PC-3 (cell line): ENCODE data around the gene RIOX2. TPM values are rescaled to one million over a fixed set of nuclear protein-coding genes. Genes with fewer than 3 reads are reported as not detected.

Experiments
- ATAC-seq: fragments of 200-7000 bp; cut with Tn5 transposase; 2 replicates; pipeline ENCODE4 v1.9.1; 2020; ENCODE audit warnings: mild to moderate bottlenecking, moderate library complexity
- BruUV-seq: library from RNA; stranded (reverse); fragments of 400-500 nt; replicated peaks from 2 replicates; lab custom pipeline; 2021; lab: Mats Ljungman, UMichigan
- CTCF ChIA-PET: fragments of 300-600 bp; sonication (Branson Sonifier 250); formaldehyde crosslinking; loops from one replicate; lab custom pipeline; 2022; ENCODE audit warnings: antibody characterized with exemption; lab: Charles Lee
- POLR2A ChIA-PET: fragments of 300-600 bp; sonication (Branson Sonifier 250); formaldehyde crosslinking; loops from one replicate; lab custom pipeline; 2022; ENCODE audit warnings: antibody characterized with exemption; ENCODE audit not compliant: unreplicated experiment; lab: Charles Lee
- DNase-seq: peaks from one replicate; pipeline ENCODE4 v3.0.0-alpha.2; 2015
- H2AFZ ChIP-seq: fragments of 300-600 bp; sonication (generic); 2 replicates; pipeline ENCODE4 v1.6.0; 2016; ENCODE audit warnings: antibody characterized with exemption, low read length
- H3F3A ChIP-seq: fragments of 300-600 bp; sonication (generic); one replicate; pipeline ENCODE4 v1.6.0; 2017; ENCODE audit warnings: antibody characterized with exemption, low read length, control low read depth, mild to moderate bottlenecking; ENCODE audit not compliant: unreplicated experiment
- H3K27ac ChIP-seq: fragments of 300-600 bp; sonication (generic); 2 replicates; pipeline ENCODE4 v1.5.1; 2016; ENCODE audit warnings: mild to moderate bottlenecking, low read length
- H3K27me3 ChIP-seq: fragments of 300-600 bp; sonication (generic); 2 replicates; pipeline ENCODE4 v1.6.1; 2016; ENCODE audit warnings: low read length, mixed read lengths
- H3K36me3 ChIP-seq: fragments of 300-600 bp; sonication (generic); 2 replicates; pipeline ENCODE4 v1.6.1; 2016; ENCODE audit warnings: low read depth, mixed run types, low read length, mixed read lengths
- H3K4me1 ChIP-seq: fragments of 300-600 bp; sonication (generic); 2 replicates; pipeline ENCODE4 v1.5.1; 2016; ENCODE audit warnings: low read length; ENCODE audit not compliant: insufficient read depth
- H3K4me2 ChIP-seq: fragments of 300-600 bp; sonication (generic); 2 replicates; pipeline ENCODE4 v1.6.0; 2016; ENCODE audit warnings: low read length
- H3K4me3 ChIP-seq: fragments of 300-600 bp; sonication (generic); 2 replicates; pipeline ENCODE4 v1.5.1; 2016; ENCODE audit warnings: mild to moderate bottlenecking, low read length, mixed read lengths
- H3K79me2 ChIP-seq: fragments of 300-600 bp; sonication (generic); 2 replicates; pipeline ENCODE4 v1.6.1; 2017; ENCODE audit warnings: low read length, mixed read lengths
- H3K9ac ChIP-seq: fragments of 300-600 bp; sonication (generic); 2 replicates; pipeline ENCODE4 v1.6.0; 2016; ENCODE audit warnings: mild to moderate bottlenecking, low read length
- H3K9me2 ChIP-seq: fragments of 300-600 bp; sonication (generic); replicated peaks from 2 replicates; pipeline ENCODE4 v1.6.1; 2016; ENCODE audit warnings: mixed run types, low read length, mixed read lengths
- H3K9me3 ChIP-seq: fragments of 300-600 bp; sonication (generic); 2 replicates; pipeline ENCODE4 v1.6.1; 2016; ENCODE audit warnings: low read length, mixed read lengths
- H4K20me1 ChIP-seq: fragments of 300-600 bp; sonication (generic); 2 replicates; pipeline ENCODE4 v1.6.1; 2016; ENCODE audit warnings: low read length, mixed read lengths
- CTCF ChIP-seq: fragments of 300-600 bp; sonication (generic); conservative IDR thresholded peaks from 2 replicates; pipeline ENCODE4 v1.5.1; 2017; ENCODE audit warnings: antibody characterized with exemption, low read depth, mild to moderate bottlenecking, low read length
- EZH2 ChIP-seq: fragments of 300-600 bp; sonication (generic); IDR thresholded peaks from one replicate; pipeline ENCODE4 v1.6.1; 2017; ENCODE audit warnings: antibody characterized with exemption, mild to moderate bottlenecking, low read length; ENCODE audit not compliant: unreplicated experiment
- EZH2phosphoT487 ChIP-seq: fragments of 300-600 bp; sonication (generic); IDR thresholded peaks from 2 replicates; pipeline ENCODE4 v1.6.1; 2018; ENCODE audit warnings: mild to moderate bottlenecking, antibody characterized with exemption, low read length, borderline replicate concordance
- intact Hi-C: fragments of 100-400 bp; cut with micrococcal nuclease; formaldehyde crosslinking; loops from 2 replicates; pipeline ENCODE4 v1.9.0; 2023
- total RNA-seq: library from RNA; depleted of rRNA; stranded (reverse); fragments of >200 nt; gene quantifications from 2 replicates; pipeline ENCODE4 v1.2.3, GENCODE V29; 2014

The RIOX2 gene
- total RNA-seq, 1 experiment from 2014 or later, result 46.4 TPM

- ChIA-PET CTCF (no interaction called here), POLR2A (no interaction called here)
- H3K9me2 ChIP-seq, result no peaks in the 10 kb centered on the region
- no peak overlapping the region for H2AFZ ChIP-seq
- H3K27me3 ChIP-seq, result no peaks in the 10 kb centered on the region
- ATAC-seq, result no peak
- no peak for DNase-seq
- H3K9ac ChIP-seq, result no peak overlapping the region
- H3K4me1 ChIP-seq, result no peaks in the 10 kb centered on the region
- intact Hi-C loops, result loop anchor here (5.0 kb wide), 2 partner anchors 56 to 84 kb away; no protein-coding TSS in a partner anchor
- TF ChIP-seq EZH2phosphoT487 (no peak), CTCF (no peak), EZH2 (no peak)
- H3K4me2 ChIP-seq, result no peak overlapping the region
- H3K27ac ChIP-seq, result no peak overlapping the region
- no peaks in the 10 kb centered on the region for H3K9me3 ChIP-seq
- no peak overlapping the region for H3K4me3 ChIP-seq
- peaks cover 24% of the 10 kb centered on the region; the same call in 1 of the 2 replicates for H3K36me3 ChIP-seq
- H3K79me2 ChIP-seq, result no peaks in the 10 kb centered on the region
- no peaks in the 10 kb centered on the region for H4K20me1 ChIP-seq
- BruUV-seq, result no TSS peak
- H3F3A ChIP-seq, result no peaks in the 10 kb centered on the region
These were observed 33.8 kb downstream of the RIOX2 start for GRCh38 chr3:97938444-97938843.

- Histone ChIP-seq H3K9me2 (no peaks in the 10 kb centered on the region), H3K4me3 (no peak overlapping the region), H3K4me2 (no peak overlapping the region), H3K27me3 (no peaks in the 10 kb centered on the region), H3F3A (no peaks in the 10 kb centered on the region), H3K9ac (no peak overlapping the region), H3K36me3 (peaks cover 13% of the 10 kb centered on the region; the same call in 1 of the 2 replicates), H3K9me3 (no peaks in the 10 kb centered on the region), H3K79me2 (no peaks in the 10 kb centered on the region), H3K4me1 (no peaks in the 10 kb centered on the region), H3K27ac (no peak overlapping the region), H4K20me1 (no peaks in the 10 kb centered on the region), H2AFZ (no peak overlapping the region)
- POLR2A ChIA-PET, result interaction anchor here (0.6 kb wide), 1 partner anchor 8 kb away, joined by 7 read pairs; no protein-coding TSS in a partner anchor
- peak; percentile 36 for DNase-seq
- no TSS peak for BruUV-seq
- CTCF ChIA-PET, result no interaction called here
- ATAC-seq, result peak; percentile 73
- intact Hi-C loops, result loop anchor here (5.0 kb wide), 2 partner anchors 55 to 85 kb away; no protein-coding TSS in a partner anchor
- no peak for TF ChIP-seq EZH2phosphoT487
- TF ChIP-seq EZH2, result no peak
- no peak for TF ChIP-seq CTCF
These were observed 35.0 kb downstream of the RIOX2 start for GRCh38 chr3:97937205-97937604.

- Histone ChIP-seq H3K79me2 (no peaks in the 10 kb centered on the region), H3F3A (no peaks in the 10 kb centered on the region), H4K20me1 (no peaks in the 10 kb centered on the region), H3K4me1 (no peaks in the 10 kb centered on the region), H3K9me2 (no peaks in the 10 kb centered on the region), H3K27ac (no peak overlapping the region), H3K4me2 (no peak overlapping the region), H3K9me3 (no peaks in the 10 kb centered on the region), H3K27me3 (no peaks in the 10 kb centered on the region), H3K36me3 (peaks cover 5% of the 10 kb centered on the region; the same call in 1 of the 2 replicates), H2AFZ (no peak overlapping the region), H3K4me3 (no peak overlapping the region), H3K9ac (no peak overlapping the region)
- intact Hi-C loops, result loop anchor here (5.0 kb wide), 2 partner anchors 54 to 86 kb away; no protein-coding TSS in a partner anchor
- TF ChIP-seq CTCF (no peak), EZH2 (no peak), EZH2phosphoT487 (no peak)
- ATAC-seq (peak; percentile 7; the same call in 1 of the 2 replicates), DNase-seq (peak; percentile 38)
- CTCF ChIA-PET, result no interaction called here
- no TSS peak for BruUV-seq
- POLR2A ChIA-PET, result no interaction called here
These were observed 36.4 kb downstream of the RIOX2 start for GRCh38 chr3:97935842-97936241.
